B cell (primary cell): ENCODE results near the gene NEU4. TPM values are rescaled to one million over a fixed set of nuclear protein-coding genes. Genes with fewer than 3 reads are reported as not detected.

Experiments
- ATAC-seq: fragments of 200-7000 bp; cut with Tn5 transposase; one replicate; pipeline ENCODE4 v1.10.0; 2021; ENCODE audit warnings: low read depth, mild to moderate bottlenecking, moderate number of reproducible peaks, moderate library complexity
- CTCF ChIA-PET: fragments of 350-600 bp; sonication (Branson Sonifier 250); formaldehyde crosslinking; loops from one replicate; lab custom pipeline; 2021; ENCODE audit warnings: antibody characterized with exemption, inconsistent platforms; lab: Charles Lee
- POLR2A ChIA-PET: fragments of 350-600 bp; sonication (Branson Sonifier 250); formaldehyde crosslinking; loops from one replicate; lab custom pipeline; 2021; ENCODE audit warnings: antibody characterized with exemption; lab: Charles Lee
- DNase-seq: peaks from one replicate; pipeline ENCODE4 v3.0.0; 2013
- H2AFZ ChIP-seq: 2 replicates; pipeline ENCODE4 v1.6.1; 2012; ENCODE audit warnings: mild to moderate bottlenecking, low read depth, low read length; ENCODE audit not compliant: insufficient read depth, poor library complexity, severe bottlenecking
- H3K27ac ChIP-seq, 2 donors: 1 replicate in 1 of 2; 2 replicates in 1 of 2; pipeline ENCODE4 v1.5.1; 2012 to 2013; ENCODE audit warnings: low read length in 2 of 2, mild to moderate bottlenecking in 2 of 2, moderate library complexity in 1 of 2
- H3K27me3 ChIP-seq, 4 experiments: fragments of 200-600 bp in 1 of 4; sonication (generic) in 1 of 4; replicated peaks in 1 of 4; 1 replicate in 2 of 4; 2 replicates in 2 of 4; pipeline versions ENCODE4 v1.6.1 to v1.7.0; 2013 to 2016; ENCODE audit warnings: low read length in 3 of 4, mild to moderate bottlenecking in 2 of 4, mixed read lengths in 1 of 4, moderate library complexity in 1 of 4; ENCODE audit not compliant: insufficient read depth in 4 of 4, control insufficient read depth in 3 of 4; ENCODE audit errors: control extremely low read depth in 1 of 4
- H3K36me3 ChIP-seq, 2 experiments: replicated peaks in 1 of 2; 1 replicate in 1 of 2; 2 replicates in 1 of 2; pipeline versions ENCODE4 v1.6.1 to v1.7.1; 2013; ENCODE audit warnings: low read length in 1 of 2; ENCODE audit not compliant: insufficient read depth in 2 of 2, control insufficient read depth in 1 of 2; ENCODE audit errors: control extremely low read depth in 1 of 2, extremely low read depth in 1 of 2
- H3K4me1 ChIP-seq, 2 donors: fragments of 200-600 bp in 1 of 2; sonication (generic) in 1 of 2; 1 replicate in 1 of 2; 2 replicates in 1 of 2; pipeline versions ENCODE4 v1.5.1 to v1.6.1; 2013 to 2017; ENCODE audit warnings: low read length in 2 of 2; ENCODE audit not compliant: control insufficient read depth in 2 of 2, insufficient read depth in 2 of 2
- H3K4me2 ChIP-seq: replicated peaks from 2 replicates; pipeline ENCODE3; 2012; ENCODE audit warnings: mild to moderate bottlenecking, low read depth, low read length; ENCODE audit not compliant: poor library complexity, severe bottlenecking
- H3K4me3 ChIP-seq, 5 experiments: fragments of 200-600 bp in 1 of 5; sonication (generic) in 1 of 5; 1 replicate in 3 of 5; 2 replicates in 2 of 5; pipeline versions ENCODE4 v1.5.1 to v1.7.0; 2011 to 2016; ENCODE audit warnings: low read length in 4 of 5, mild to moderate bottlenecking in 4 of 5, low read depth in 2 of 5, control low read depth in 1 of 5, moderate library complexity in 1 of 5; ENCODE audit not compliant: insufficient read depth in 1 of 5; ENCODE audit errors: control extremely low read depth in 1 of 5, extremely low read depth in 1 of 5
- H3K79me2 ChIP-seq: fragments of 200-600 bp; sonication (generic); one replicate; pipeline ENCODE4 v1.6.0; 2016; ENCODE audit warnings: low read length; ENCODE audit not compliant: control insufficient read depth, insufficient read depth
- H3K9ac ChIP-seq: fragments of 200-600 bp; sonication (generic); 2 replicates; pipeline ENCODE4 v1.6.1; 2017; ENCODE audit warnings: mild to moderate bottlenecking, low read length, moderate library complexity
- H3K9me3 ChIP-seq, 3 donors: one replicate each; pipeline versions ENCODE4 v1.6.1 to v1.7.1; 2013; ENCODE audit warnings: low read length in 2 of 3; ENCODE audit not compliant: control insufficient read depth in 2 of 3, insufficient read depth in 1 of 3; ENCODE audit errors: control extremely low read depth in 1 of 3
- H4K20me1 ChIP-seq: 2 replicates; pipeline ENCODE4 v1.6.0; 2012; ENCODE audit warnings: mild to moderate bottlenecking, low read length; ENCODE audit not compliant: insufficient read depth, control insufficient read depth, poor library complexity, severe bottlenecking
- H3K27ac Mint-ChIP-seq: one replicate; pipeline ENCODE4 v1.8.0; 2021; ENCODE audit warnings: mixed read lengths
- H3K27me3 Mint-ChIP-seq: one replicate; pipeline ENCODE4 v1.8.0; 2021; ENCODE audit warnings: mixed read lengths
- H3K4me1 Mint-ChIP-seq: one replicate; pipeline ENCODE4 v1.8.0; 2021; ENCODE audit warnings: mixed read lengths
- H3K4me3 Mint-ChIP-seq: one replicate; pipeline ENCODE4 v1.8.0; 2021; ENCODE audit warnings: mixed read lengths
- H3K9me3 Mint-ChIP-seq: one replicate; pipeline ENCODE4 v1.8.0; 2022; ENCODE audit warnings: mixed read lengths; ENCODE audit not compliant: insufficient read depth
- EZH2 ChIP-seq: IDR thresholded peaks from 2 replicates; pipeline ENCODE4 v1.6.1; 2012; ENCODE audit warnings: borderline replicate concordance, low read depth, mild to moderate bottlenecking, moderate library complexity, low read length; ENCODE audit not compliant: insufficient read depth, poor library complexity, severe bottlenecking
- WGBS: methylation state at CpG from one replicate; pipeline ENCODE4 v1.1.5; 2013; ENCODE audit warnings: missing lambda C conversion rate; ENCODE audit not compliant: insufficient coverage; 5-methylcytosine and 5-hydroxymethylcytosine counted together
- intact Hi-C: fragments of 100-400 bp; cut with micrococcal nuclease; formaldehyde crosslinking; loops from one replicate; pipeline ENCODE4 v1.10.0; 2022
- polyA plus RNA-seq: library from polyadenylated mRNA; depleted of rRNA; stranded (reverse); fragments of >200 nt; gene quantifications from 2 replicates; pipeline ENCODE4 v1.2.3, GENCODE V29; 2012
- total RNA-seq, 2 donors: library from RNA; stranded (reverse); fragments of 120-200 nt in 1 of 2; gene quantifications; 1 replicate in 1 of 2; 2 replicates in 1 of 2; pipeline versions ENCODE4 v1.2.3 to v1.2.4, GENCODE V29; 2013 to 2022
- TF ChIP-seq, protein P1 (sequence below): fragments of 200-600 bp; IDR thresholded peaks from one replicate; pipeline ENCODE4 v1.8.0; 2022; ENCODE audit warnings: antibody characterized with exemption, mild to moderate bottlenecking

Gene NEU4
- total and polyA plus RNA-seq, 2 donors (not counting 1 experiment from before 2014, with no cell fraction given) = 0.19 TPM; not detected in 1

DNA sequence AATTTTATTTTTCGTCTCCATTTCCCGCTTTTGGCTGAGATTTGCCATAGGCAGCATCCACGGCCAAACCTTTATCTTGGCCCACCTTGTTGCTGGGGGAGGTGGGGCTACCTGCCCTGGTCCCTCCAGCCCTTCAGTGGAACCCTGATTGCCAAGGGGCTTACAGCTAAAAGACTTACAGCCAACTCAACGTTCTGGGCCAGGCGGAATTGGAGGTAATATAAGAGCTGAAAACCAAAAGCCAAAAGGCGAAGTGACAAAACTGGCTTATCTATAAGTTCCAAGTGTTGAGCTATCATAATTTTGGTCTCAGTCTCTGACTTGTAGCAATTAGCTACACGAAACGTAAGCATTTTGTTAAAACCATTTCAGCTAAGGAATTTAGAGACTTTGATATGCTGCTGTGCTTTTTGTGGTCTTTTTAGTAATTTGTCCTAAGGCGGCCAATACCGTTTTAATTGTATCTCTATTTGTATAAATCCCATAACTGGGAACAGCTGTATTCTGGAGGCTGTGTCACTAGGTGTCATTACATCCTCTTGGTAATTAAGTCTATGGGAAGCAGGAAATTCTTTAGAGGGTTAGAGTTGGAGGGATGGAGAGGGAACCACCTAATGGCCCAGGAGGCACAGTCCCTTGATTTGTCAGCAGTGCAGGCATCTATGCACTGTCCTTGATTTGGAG is 25.7 kb downstream of the NEU4 start:
- Histone ChIP-seq H3K9me3 (peaks cover 0 to 6% (median 0%) of the 10 kb centered on the region in 3 donors), H3K27ac (no peak overlapping the region), H3K79me2 (no peaks in the 10 kb centered on the region), H4K20me1 (no peaks in the 10 kb centered on the region), H2AFZ (no peak overlapping the region), H3K4me2 (no peak overlapping the region), H3K4me1 (no peaks in the 10 kb centered on the region), H3K36me3 (no peaks in the 10 kb centered on the region), H3K27me3 (peaks cover 0 to 5% (median 1%) of the 10 kb centered on the region in 4 experiments), H3K4me3 (no peak overlapping the region), H3K9ac (no peak overlapping the region)
- ChIA-PET CTCF (no interaction called here), POLR2A (no interaction called here)
- Mint-ChIP-seq H3K27me3 (peaks cover 16% of the 10 kb centered on the region), H3K9me3 (peaks cover 3% of the 10 kb centered on the region), H3K4me3 (no peak overlapping the region), H3K4me1 (no peaks in the 10 kb centered on the region), H3K27ac (no peak overlapping the region)
- TF ChIP-seq EZH2 = no peak
- TF ChIP-seq, protein P1, sequence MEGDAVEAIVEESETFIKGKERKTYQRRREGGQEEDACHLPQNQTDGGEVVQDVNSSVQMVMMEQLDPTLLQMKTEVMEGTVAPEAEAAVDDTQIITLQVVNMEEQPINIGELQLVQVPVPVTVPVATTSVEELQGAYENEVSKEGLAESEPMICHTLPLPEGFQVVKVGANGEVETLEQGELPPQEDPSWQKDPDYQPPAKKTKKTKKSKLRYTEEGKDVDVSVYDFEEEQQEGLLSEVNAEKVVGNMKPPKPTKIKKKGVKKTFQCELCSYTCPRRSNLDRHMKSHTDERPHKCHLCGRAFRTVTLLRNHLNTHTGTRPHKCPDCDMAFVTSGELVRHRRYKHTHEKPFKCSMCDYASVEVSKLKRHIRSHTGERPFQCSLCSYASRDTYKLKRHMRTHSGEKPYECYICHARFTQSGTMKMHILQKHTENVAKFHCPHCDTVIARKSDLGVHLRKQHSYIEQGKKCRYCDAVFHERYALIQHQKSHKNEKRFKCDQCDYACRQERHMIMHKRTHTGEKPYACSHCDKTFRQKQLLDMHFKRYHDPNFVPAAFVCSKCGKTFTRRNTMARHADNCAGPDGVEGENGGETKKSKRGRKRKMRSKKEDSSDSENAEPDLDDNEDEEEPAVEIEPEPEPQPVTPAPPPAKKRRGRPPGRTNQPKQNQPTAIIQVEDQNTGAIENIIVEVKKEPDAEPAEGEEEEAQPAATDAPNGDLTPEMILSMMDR = no peak
- ATAC-seq (no peak), DNase-seq (no peak)
- 97% methylated on average over 5 of the region's 10 CpGs for WGBS
- intact Hi-C loops = no loop called here

GRCh38 chr2:241835611-241836010 is 26.6 kb downstream of the NEU4 start:
- Mint-ChIP-seq H3K4me3 (no peak overlapping the region), H3K4me1 (no peaks in the 10 kb centered on the region), H3K27me3 (peaks cover 10% of the 10 kb centered on the region), H3K9me3 (peaks cover 3% of the 10 kb centered on the region), H3K27ac (no peak overlapping the region)
- Histone ChIP-seq H3K36me3 (no peaks in the 10 kb centered on the region), H4K20me1 (no peaks in the 10 kb centered on the region), H3K9ac (no peak overlapping the region), H3K4me1 (no peaks in the 10 kb centered on the region), H3K79me2 (no peaks in the 10 kb centered on the region), H3K4me2 (no peak overlapping the region), H3K27ac (no peak overlapping the region), H3K27me3 (peaks cover 0 to 5% (median 1%) of the 10 kb centered on the region in 4 experiments), H2AFZ (no peak overlapping the region), H3K9me3 (peaks cover 0 to 6% (median 0%) of the 10 kb centered on the region in 3 donors), H3K4me3 (no peak overlapping the region)
- WGBS = 31% methylated on average over 4 of the region's 4 CpGs
- DNase-seq (no peak), ATAC-seq (no peak)
- ChIA-PET CTCF (no interaction called here), POLR2A (no interaction called here)
- TF ChIP-seq EZH2 = no peak
- TF ChIP-seq, protein P1 = no peak
- intact Hi-C loops = no loop called here
